ENCODE results near the gene LCE1F. TPM values are rescaled to one million over a fixed set of nuclear protein-coding genes. Genes with fewer than 3 reads are reported as not detected.

LCE1F gene
- total RNA-seq, 6 donors from 2014 or later = not detected

DNA sequence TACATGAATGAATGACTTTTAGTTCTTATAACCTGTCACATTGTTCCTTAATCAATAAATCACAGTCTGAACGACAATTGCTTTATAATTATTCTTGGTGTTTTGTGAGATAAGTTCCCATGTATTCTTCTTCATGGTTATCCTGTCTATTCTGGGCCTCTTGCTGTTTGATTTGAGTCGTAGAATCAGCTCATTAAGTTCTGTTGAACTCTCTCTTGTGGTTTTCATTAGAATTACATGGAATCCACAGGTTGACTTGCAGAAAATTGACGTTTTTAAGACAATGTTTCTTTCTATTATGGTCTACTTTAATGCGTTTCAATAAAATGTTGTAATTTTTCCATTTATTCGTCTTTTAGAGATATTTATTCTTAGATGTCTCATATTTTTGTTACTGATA lies 48.4 kb downstream of the LCE1F start:
- Histone ChIP-seq H3K27me3 (no peaks in the 10 kb centered on the region), H3K4me3 (no peak overlapping the region), H3K9me3 (no peaks in the 10 kb centered on the region), H3K27ac (no peak overlapping the region), H3K4me1 (no peaks in the 10 kb centered on the region), H3K36me3 (no peaks in the 10 kb centered on the region)
- 38 to 46% methylated on average over 5 of the region's 5 CpGs for WGBS, 2 donors
- DNase-seq (no peak), ATAC-seq (ENCODE audit: low FRiP score in 2 of 2) (no peak)
- TF ChIP-seq POLR2A (IDR thresholded peaks at IDR 0.05) (no peak), EP300 (IDR thresholded peaks at IDR 0.05) (no peak), POLR2AphosphoS5 (IDR thresholded peaks at IDR 0.05) (no peak)
- TF ChIP-seq, protein P1, sequence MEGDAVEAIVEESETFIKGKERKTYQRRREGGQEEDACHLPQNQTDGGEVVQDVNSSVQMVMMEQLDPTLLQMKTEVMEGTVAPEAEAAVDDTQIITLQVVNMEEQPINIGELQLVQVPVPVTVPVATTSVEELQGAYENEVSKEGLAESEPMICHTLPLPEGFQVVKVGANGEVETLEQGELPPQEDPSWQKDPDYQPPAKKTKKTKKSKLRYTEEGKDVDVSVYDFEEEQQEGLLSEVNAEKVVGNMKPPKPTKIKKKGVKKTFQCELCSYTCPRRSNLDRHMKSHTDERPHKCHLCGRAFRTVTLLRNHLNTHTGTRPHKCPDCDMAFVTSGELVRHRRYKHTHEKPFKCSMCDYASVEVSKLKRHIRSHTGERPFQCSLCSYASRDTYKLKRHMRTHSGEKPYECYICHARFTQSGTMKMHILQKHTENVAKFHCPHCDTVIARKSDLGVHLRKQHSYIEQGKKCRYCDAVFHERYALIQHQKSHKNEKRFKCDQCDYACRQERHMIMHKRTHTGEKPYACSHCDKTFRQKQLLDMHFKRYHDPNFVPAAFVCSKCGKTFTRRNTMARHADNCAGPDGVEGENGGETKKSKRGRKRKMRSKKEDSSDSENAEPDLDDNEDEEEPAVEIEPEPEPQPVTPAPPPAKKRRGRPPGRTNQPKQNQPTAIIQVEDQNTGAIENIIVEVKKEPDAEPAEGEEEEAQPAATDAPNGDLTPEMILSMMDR (IDR thresholded peaks at IDR 0.05) = no peak

DNA sequence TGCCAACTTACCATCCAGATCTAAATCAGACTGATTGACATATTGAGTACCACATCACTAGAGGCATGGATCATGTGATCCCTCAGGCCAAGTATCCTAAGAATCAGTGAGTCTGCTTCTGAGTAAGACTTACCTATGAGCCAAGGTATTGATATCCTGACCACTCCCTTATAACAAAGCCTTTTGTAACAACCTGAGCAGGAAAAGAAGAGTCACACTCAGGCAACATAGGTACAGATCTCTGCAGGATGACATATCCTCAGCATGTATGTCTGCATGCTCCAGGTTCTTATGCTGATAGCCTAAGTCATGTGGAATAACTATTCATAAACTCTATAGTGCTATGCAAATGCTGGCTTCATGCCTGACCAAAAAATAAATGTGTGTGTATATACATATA lies 50.0 kb downstream of the LCE1F start:
- TF ChIP-seq, protein P1 (IDR thresholded peaks at IDR 0.05) = no peak
- no peak for TF ChIP-seq POLR2AphosphoS5 (IDR thresholded peaks at IDR 0.05)
- TF ChIP-seq POLR2A (IDR thresholded peaks at IDR 0.05) = no peak
- no peak for TF ChIP-seq EP300 (IDR thresholded peaks at IDR 0.05)
- Histone ChIP-seq H3K27me3 (no peaks in the 10 kb centered on the region), H3K4me1 (no peaks in the 10 kb centered on the region), H3K27ac (no peak overlapping the region), H3K4me3 (no peak overlapping the region), H3K9me3 (no peaks in the 10 kb centered on the region), H3K36me3 (no peaks in the 10 kb centered on the region)
- no peak for ATAC-seq (ENCODE audit: low FRiP score in 2 of 2)
- no peak for DNase-seq

Other genes starting within 250 kb of the LCE1F start
- gene LCE3E, start 208.4 kb upstream of the LCE1F start, total RNA-seq = not detected
- gene LCE3D, start 194.6 kb upstream of the LCE1F start, total RNA-seq = not detected
- not detected for gene LCE3C, start 174.9 kb upstream of the LCE1F start, total RNA-seq
- not detected for gene LCE3B, start 161.3 kb upstream of the LCE1F start, total RNA-seq
- gene LCE3A, start 152.0 kb upstream of the LCE1F start, total RNA-seq = not detected
- gene LCE2D, start 111.8 kb upstream of the LCE1F start, total RNA-seq = not detected
- not detected for gene LCE2C, start 99.9 kb upstream of the LCE1F start, total RNA-seq
- gene LCE2B, start 89.0 kb upstream of the LCE1F start, total RNA-seq = not detected
- not detected for gene LCE2A, start 76.8 kb upstream of the LCE1F start, total RNA-seq
- not detected for gene LCE4A, start 67.0 kb upstream of the LCE1F start, total RNA-seq
- not detected for gene KPRP, start 17.1 kb upstream of the LCE1F start, total RNA-seq
- not detected for gene LCE1E, start 11.1 kb downstream of the LCE1F start, total RNA-seq
- gene LCE1D, start 21.6 kb downstream of the LCE1F start, total RNA-seq = not detected
- gene LCE1C, start 31.5 kb downstream of the LCE1F start, total RNA-seq = not detected
- not detected for gene LCE1B, start 36.8 kb downstream of the LCE1F start, total RNA-seq
- gene LCE1A, start 52.3 kb downstream of the LCE1F start, total RNA-seq = not detected
- gene LCE6A, start 67.7 kb downstream of the LCE1F start, total RNA-seq = not detected
- not detected for gene LCE7A, start 84.9 kb downstream of the LCE1F start, total RNA-seq
- not detected for gene SMCP, start 103.2 kb downstream of the LCE1F start, total RNA-seq
- under 1 TPM in 4 of 6 donors, not detected in 2; 0.23 to 0.69 (median 0.35) TPM for gene IVL, start 133.4 kb downstream of the LCE1F start, total RNA-seq
- gene SPRR5, start 172.1 kb downstream of the LCE1F start, total RNA-seq = not detected
- not detected for gene SPRR4, start 195.5 kb downstream of the LCE1F start, total RNA-seq
- not detected for gene SPRR1A, start 208.9 kb downstream of the LCE1F start, total RNA-seq
- not detected for gene SPRR3, start 226.6 kb downstream of the LCE1F start, total RNA-seq

All from upper lobe of left lung (tissue), 6 donors.